Breast epithelium (tissue), 3 donors: ENCODE data around the gene TMED7.

Experiments
- CTCF ChIP-seq, 3 donors: fragments of 450-650 bp; IDR thresholded peaks; one replicate each; pipeline ENCODE4 v1.5.1; 2016 to 2017; ENCODE audit warnings: antibody characterized with exemption in 3 of 3, mild to moderate bottlenecking in 3 of 3, moderate library complexity in 3 of 3
- POLR2A ChIP-seq: fragments of 450-650 bp; IDR thresholded peaks from one replicate; pipeline ENCODE4 v1.6.1; 2016; ENCODE audit warnings: antibody characterized with exemption, mild to moderate bottlenecking, moderate library complexity
- POLR2AphosphoS5 ChIP-seq, 3 donors: sonication (generic); formaldehyde crosslinking; IDR thresholded peaks; one replicate each; pipeline ENCODE4 v1.6.1; 2017; ENCODE audit warnings: antibody characterized with exemption in 3 of 3

- no peak for TF ChIP-seq POLR2AphosphoS5 (IDR thresholded peaks at IDR 0.05)
- TF ChIP-seq POLR2A, result no peak
- no peak for TF ChIP-seq CTCF (IDR thresholded peaks at IDR 0.05)
Measured at GRCh38 chr5:115649541-115649940, 23.7 kb upstream of the TMED7 start.
